NCI-H226 (cell line): ENCODE data around the gene ALG1.
"Not testable (repeated sequence)": the region's sequence is repeated elsewhere in the genome, so short reads cannot be mapped to it uniquely, and the experiment has no call there.

ENCODE experiments used
- DNase-seq: peaks from one replicate; pipeline ENCODE4 v3.0.0-alpha.2; 2015

The ALG1 gene

GRCh38 chr16:5045499-5046115 is 26.0 kb upstream of the ALG1 start:
- DNase-seq = no peak

- DNase-seq = no peak
These were observed 24.7 kb upstream of the ALG1 start for GRCh38 chr16:5046914-5047313.

- no peak for DNase-seq
These were observed 16.5 kb upstream of the ALG1 start for GRCh38 chr16:5054876-5055865.

GRCh38 chr16:5056352-5056751 is 15.3 kb upstream of the ALG1 start:
- no peak for DNase-seq

- DNase-seq = no peak
These were observed 13.2 kb upstream of the ALG1 start for GRCh38 chr16:5058476-5058875.

GRCh38 chr16:5059386-5060072 is 12.1 kb upstream of the ALG1 start:
- no peak for DNase-seq

- no peak for DNase-seq
These were observed 11.5 kb upstream of the ALG1 start for GRCh38 chr16:5060073-5060641.

GRCh38 chr16:5062051-5062450 is 9.6 kb upstream of the ALG1 start:
- DNase-seq = no peak

- no peak for DNase-seq
These were observed 8.6 kb upstream of the ALG1 start for GRCh38 chr16:5062790-5063765.

- no peak for DNase-seq
These were observed 6.7 kb upstream of the ALG1 start for GRCh38 chr16:5064915-5065314.

GRCh38 chr16:5065326-5065725 is 6.3 kb upstream of the ALG1 start:
- DNase-seq = no peak

GRCh38 chr16:5065813-5066212 is 5.8 kb upstream of the ALG1 start, which contains the start of gene C16orf89:
Gene C16orf89, minus strand, starts transcription at chr16:5065956. Its CDS starts 48 bp downstream, at chr16:5065908.
- DNase-seq = no peak

- no peak for DNase-seq
These were observed 5.1 kb upstream of the ALG1 start for GRCh38 chr16:5066511-5066910.

- DNase-seq = no peak
These were observed 2.6 kb upstream of the ALG1 start for GRCh38 chr16:5069048-5069447.

GRCh38 chr16:5069854-5070253 is 1.8 kb upstream of the ALG1 start:
- no peak for DNase-seq

- DNase-seq = no peak
These were observed 1.0 kb upstream of the ALG1 start for GRCh38 chr16:5070431-5071186.

- DNase-seq = no peak
These were observed 332 bp upstream of the ALG1 start for GRCh38 chr16:5071341-5071680.

- no peak for DNase-seq
These were observed 963 bp downstream of the ALG1 start for GRCh38 chr16:5072334-5073278.

- DNase-seq = no peak
These were observed 1.6 kb downstream of the ALG1 start for GRCh38 chr16:5073279-5073629.

GRCh38 chr16:5073771-5074170 is 2.1 kb downstream of the ALG1 start:
- not testable (repeated sequence) for DNase-seq
